OCI-LY1 (cell line): ENCODE data around the gene HTT.

Experiments
- H2AFZ ChIP-seq: fragments of 200-600 bp; sonication (generic), shearing (Covaris generic); 2 replicates; pipeline ENCODE4 v1.6.0; 2014; ENCODE audit warnings: antibody characterized with exemption, mild to moderate bottlenecking, low read length
- H3F3A ChIP-seq: fragments of 200-600 bp; sonication (generic), shearing (Covaris generic); 2 replicates; pipeline ENCODE4 v1.6.0; 2014; ENCODE audit warnings: mild to moderate bottlenecking, antibody characterized with exemption, low read length, moderate library complexity; ENCODE audit not compliant: insufficient read depth
- H3K27ac ChIP-seq: fragments of 200-600 bp; sonication (generic); 2 replicates; pipeline ENCODE4 v1.5.1; 2014; ENCODE audit warnings: low read length, mixed run types, mild to moderate bottlenecking, low read depth; ENCODE audit not compliant: poor library complexity, severe bottlenecking
- H3K27me3 ChIP-seq: fragments of 200-600 bp; sonication (generic); 2 replicates; pipeline ENCODE4 v1.6.0; 2014; ENCODE audit warnings: antibody characterized with exemption, mild to moderate bottlenecking, low read length, moderate library complexity; ENCODE audit not compliant: insufficient read depth
- H3K36me3 ChIP-seq: fragments of 200-600 bp; sonication (generic); 2 replicates; pipeline ENCODE4 v1.6.1; 2014; ENCODE audit warnings: mild to moderate bottlenecking, antibody characterized with exemption, low read length, moderate library complexity, mixed read lengths; ENCODE audit not compliant: insufficient read depth
- H3K4me1 ChIP-seq: fragments of 200-600 bp; sonication (generic); 2 replicates; pipeline ENCODE4 v1.5.1; 2014; ENCODE audit warnings: mild to moderate bottlenecking, low read length, moderate library complexity; ENCODE audit not compliant: insufficient read depth, severe bottlenecking
- H3K4me2 ChIP-seq: fragments of 200-600 bp; sonication (generic), shearing (Covaris generic); 2 replicates; pipeline ENCODE4 v1.6.1; 2014; ENCODE audit warnings: low read length
- H3K4me3 ChIP-seq: fragments of 200-600 bp; sonication (generic); 2 replicates; pipeline ENCODE4 v1.5.1; 2014; ENCODE audit warnings: low read length, low read depth, mild to moderate bottlenecking, mixed read lengths; ENCODE audit not compliant: poor library complexity, severe bottlenecking
- H3K79me2 ChIP-seq: fragments of 200-600 bp; shearing (Covaris generic); 2 replicates; pipeline ENCODE4 v1.6.1; 2016; ENCODE audit warnings: mixed run types, low read length, mixed read lengths; ENCODE audit not compliant: insufficient read depth
- H3K9ac ChIP-seq: fragments of 200-600 bp; sonication (generic), shearing (Covaris generic); 2 replicates; pipeline ENCODE4 v1.6.1; 2014; ENCODE audit warnings: mild to moderate bottlenecking, low read length, mixed read lengths
- H3K9me2 ChIP-seq: fragments of 200-600 bp; sonication (generic), shearing (Covaris generic); 2 replicates; pipeline ENCODE4 v1.6.1; 2014; ENCODE audit warnings: low read depth, mild to moderate bottlenecking, low read length, mixed read lengths
- H3K9me3 ChIP-seq: fragments of 200-600 bp; shearing (Covaris generic); 2 replicates; pipeline ENCODE4 v1.6.1; 2014; ENCODE audit warnings: low read length, mixed read lengths
- H4K20me1 ChIP-seq: fragments of 200-600 bp; sonication (generic), shearing (Covaris generic); 2 replicates; pipeline ENCODE4 v1.6.0; 2016; ENCODE audit warnings: mild to moderate bottlenecking, low read length; ENCODE audit not compliant: insufficient read depth
- EZH2 ChIP-seq: fragments of 200-600 bp; sonication (generic), shearing (Covaris generic); IDR thresholded peaks from 2 replicates; pipeline ENCODE4 v1.8.0; 2017; ENCODE audit warnings: borderline replicate concordance, mixed run types, mild to moderate bottlenecking, antibody characterized with exemption, low read length, moderate library complexity, mixed read lengths
- TF ChIP-seq, protein P1 (sequence below): fragments of 200-600 bp; sonication (generic), shearing (Covaris generic); IDR thresholded peaks from 2 replicates; pipeline ENCODE4 v1.5.1; 2017; ENCODE audit warnings: mild to moderate bottlenecking, antibody characterized with exemption, low read length, moderate library complexity, mixed read lengths

Gene HTT

DNA sequence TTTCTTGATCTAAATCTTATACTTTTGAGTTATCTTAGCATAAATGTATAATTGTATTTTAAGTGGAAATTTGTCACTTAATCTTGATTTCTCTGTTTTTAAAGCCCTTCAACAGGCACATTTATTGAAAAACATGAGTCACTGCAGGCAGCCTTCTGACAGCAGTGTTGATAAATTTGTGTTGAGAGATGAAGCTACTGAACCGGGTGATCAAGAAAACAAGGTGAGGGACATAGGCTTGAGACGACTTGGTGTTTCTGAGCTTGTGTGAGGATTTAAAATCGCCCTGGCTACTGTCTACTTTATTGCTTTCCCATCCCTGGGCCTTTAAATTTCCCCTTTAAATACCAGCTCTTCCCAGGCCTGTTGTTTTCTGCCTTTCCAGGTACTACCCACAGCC lies 55.7 kb downstream of the HTT start:
- Histone ChIP-seq H3F3A (no peaks in the 10 kb centered on the region), H3K27ac (no peak overlapping the region), H3K27me3 (no peaks in the 10 kb centered on the region), H2AFZ (no peak overlapping the region), H3K36me3 (peaks cover 59% of the 10 kb centered on the region), H3K4me2 (no peak overlapping the region), H3K9me3 (no peaks in the 10 kb centered on the region), H3K4me1 (no peaks in the 10 kb centered on the region), H3K9ac (no peak overlapping the region), H3K79me2 (no peaks in the 10 kb centered on the region), H3K9me2 (no peaks in the 10 kb centered on the region), H4K20me1 (no peaks in the 10 kb centered on the region), H3K4me3 (no peak overlapping the region)
- TF ChIP-seq, protein P1, sequence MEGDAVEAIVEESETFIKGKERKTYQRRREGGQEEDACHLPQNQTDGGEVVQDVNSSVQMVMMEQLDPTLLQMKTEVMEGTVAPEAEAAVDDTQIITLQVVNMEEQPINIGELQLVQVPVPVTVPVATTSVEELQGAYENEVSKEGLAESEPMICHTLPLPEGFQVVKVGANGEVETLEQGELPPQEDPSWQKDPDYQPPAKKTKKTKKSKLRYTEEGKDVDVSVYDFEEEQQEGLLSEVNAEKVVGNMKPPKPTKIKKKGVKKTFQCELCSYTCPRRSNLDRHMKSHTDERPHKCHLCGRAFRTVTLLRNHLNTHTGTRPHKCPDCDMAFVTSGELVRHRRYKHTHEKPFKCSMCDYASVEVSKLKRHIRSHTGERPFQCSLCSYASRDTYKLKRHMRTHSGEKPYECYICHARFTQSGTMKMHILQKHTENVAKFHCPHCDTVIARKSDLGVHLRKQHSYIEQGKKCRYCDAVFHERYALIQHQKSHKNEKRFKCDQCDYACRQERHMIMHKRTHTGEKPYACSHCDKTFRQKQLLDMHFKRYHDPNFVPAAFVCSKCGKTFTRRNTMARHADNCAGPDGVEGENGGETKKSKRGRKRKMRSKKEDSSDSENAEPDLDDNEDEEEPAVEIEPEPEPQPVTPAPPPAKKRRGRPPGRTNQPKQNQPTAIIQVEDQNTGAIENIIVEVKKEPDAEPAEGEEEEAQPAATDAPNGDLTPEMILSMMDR: no peak
- no peak for TF ChIP-seq EZH2

DNA sequence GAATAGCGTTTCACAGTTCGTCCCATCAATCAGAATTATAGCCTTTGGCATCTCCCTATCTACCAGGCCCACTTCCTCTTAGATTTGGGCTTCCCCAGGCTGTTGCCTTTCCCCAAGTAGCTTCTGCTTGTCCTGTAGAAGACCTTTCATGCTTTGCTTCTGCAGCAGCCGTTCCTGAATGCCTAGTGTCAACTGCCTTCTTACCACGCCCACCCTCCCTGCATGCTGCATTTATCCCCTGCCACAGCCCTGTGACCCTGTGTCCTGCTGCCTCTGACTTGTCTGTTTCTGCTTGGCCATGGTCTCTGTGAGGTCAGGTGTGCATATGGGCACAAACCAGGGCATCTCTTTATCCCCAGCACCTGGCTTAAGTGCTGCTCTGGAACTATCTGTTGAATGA lies 56.3 kb downstream of the HTT start:
- no peaks in the 10 kb centered on the region for H3K27me3 ChIP-seq
- no peak overlapping the region for H3K27ac ChIP-seq
- no peaks in the 10 kb centered on the region for H4K20me1 ChIP-seq
- H3K79me2 ChIP-seq: no peaks in the 10 kb centered on the region
- no peaks in the 10 kb centered on the region for H3K9me3 ChIP-seq
- H3K4me1 ChIP-seq: no peaks in the 10 kb centered on the region
- no peak overlapping the region for H2AFZ ChIP-seq
- H3F3A ChIP-seq: no peaks in the 10 kb centered on the region
- H3K4me2 ChIP-seq: no peak overlapping the region
- TF ChIP-seq, protein P1: no peak
- H3K9ac ChIP-seq: no peak overlapping the region
- H3K9me2 ChIP-seq: no peaks in the 10 kb centered on the region
- H3K4me3 ChIP-seq: no peak overlapping the region
- H3K36me3 ChIP-seq: peaks cover 64% of the 10 kb centered on the region

DNA sequence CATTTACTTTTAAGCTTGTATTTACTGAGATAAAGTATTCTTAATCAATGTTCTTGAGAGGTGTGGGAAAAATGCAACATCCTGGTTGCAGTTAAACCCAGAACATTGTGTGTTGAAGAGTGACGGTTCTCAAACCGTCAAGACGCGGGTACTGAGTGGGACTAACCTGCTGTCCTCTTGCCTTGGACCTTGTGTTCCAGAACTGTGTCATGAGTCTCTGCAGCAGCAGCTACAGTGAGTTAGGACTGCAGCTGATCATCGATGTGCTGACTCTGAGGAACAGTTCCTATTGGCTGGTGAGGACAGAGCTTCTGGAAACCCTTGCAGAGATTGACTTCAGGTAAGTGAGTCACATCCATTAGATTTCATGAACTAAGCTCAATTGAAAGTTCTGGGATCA lies 59.7 kb downstream of the HTT start:
- H4K20me1 ChIP-seq: no peaks in the 10 kb centered on the region
- H3K9me3 ChIP-seq: no peaks in the 10 kb centered on the region
- no peaks in the 10 kb centered on the region for H3K27me3 ChIP-seq
- H3K9ac ChIP-seq: no peak overlapping the region
- H3K9me2 ChIP-seq: no peaks in the 10 kb centered on the region
- no peaks in the 10 kb centered on the region for H3K4me1 ChIP-seq
- no peak overlapping the region for H2AFZ ChIP-seq
- H3K36me3 ChIP-seq: peaks cover 52% of the 10 kb centered on the region
- no peak overlapping the region for H3K4me3 ChIP-seq
- H3K4me2 ChIP-seq: no peak overlapping the region
- no peak for TF ChIP-seq EZH2
- TF ChIP-seq, protein P1: no peak
- H3K27ac ChIP-seq: no peak overlapping the region
- H3K79me2 ChIP-seq: no peaks in the 10 kb centered on the region
- H3F3A ChIP-seq: no peaks in the 10 kb centered on the region
